GM18517 (cell line): Measurements from ENCODE around the gene GZMB.
"Not testable (repeated sequence)": the region's sequence is repeated elsewhere in the genome, so short reads cannot be mapped to it uniquely, and the experiment has no call there.

ENCODE experiments used
- ATAC-seq: cut with Tn5 transposase; IDR thresholded peaks from one replicate; pipeline ENCODE4 v1.9.1; 2021; ENCODE audit warnings: mild to moderate bottlenecking, moderate library complexity; ENCODE audit not compliant: unreplicated experiment

GZMB gene, protein sequence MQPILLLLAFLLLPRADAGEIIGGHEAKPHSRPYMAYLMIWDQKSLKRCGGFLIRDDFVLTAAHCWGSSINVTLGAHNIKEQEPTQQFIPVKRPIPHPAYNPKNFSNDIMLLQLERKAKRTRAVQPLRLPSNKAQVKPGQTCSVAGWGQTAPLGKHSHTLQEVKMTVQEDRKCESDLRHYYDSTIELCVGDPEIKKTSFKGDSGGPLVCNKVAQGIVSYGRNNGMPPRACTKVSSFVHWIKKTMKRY

DNA sequence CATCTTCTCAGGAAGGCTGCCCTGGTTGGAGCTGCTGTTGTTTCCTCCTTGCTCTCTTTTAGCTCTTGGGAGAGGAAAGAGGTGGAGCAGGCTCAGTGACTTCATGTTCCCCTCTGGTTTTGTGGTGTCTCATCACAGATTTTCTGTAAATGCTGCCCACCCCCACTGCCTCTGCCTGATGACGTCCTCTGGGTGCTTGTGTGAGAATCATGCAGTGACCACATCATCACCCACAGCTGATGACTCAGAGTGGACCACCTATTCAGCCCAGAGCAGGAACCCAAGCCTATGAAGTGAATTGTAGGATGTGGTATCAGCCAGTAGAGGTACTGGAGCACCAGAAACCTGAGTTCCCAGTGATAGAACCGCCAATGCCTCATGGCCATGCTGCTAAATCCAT, at the start of gene GZMB:
Gene GZMB, minus strand, starts transcription at position 33 of the 400 bp plus-strand sequence. Its CDS starts 30 bp downstream, at position 3.
- ATAC-seq = no peak

DNA sequence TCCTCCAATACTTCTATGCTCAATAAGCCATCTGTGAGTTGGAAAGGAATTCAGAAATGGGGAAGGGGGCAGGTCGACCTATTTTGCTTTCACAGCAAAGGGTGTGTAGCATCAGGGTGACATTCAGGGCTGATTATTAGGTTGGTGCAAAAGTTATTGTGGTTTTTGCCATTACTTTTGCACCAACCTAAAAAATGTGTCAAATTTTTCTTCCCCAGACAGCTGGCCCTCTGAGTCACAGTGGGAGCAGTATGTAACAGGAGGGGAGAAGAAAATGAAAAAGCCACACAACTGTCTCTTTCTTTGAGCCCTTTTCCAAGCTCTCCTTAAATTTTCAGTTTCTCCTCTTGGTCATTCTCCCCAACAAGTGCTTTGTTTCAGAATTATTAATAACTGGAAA, 47.1 kb upstream of the GZMB start:
- ATAC-seq = no peak

DNA sequence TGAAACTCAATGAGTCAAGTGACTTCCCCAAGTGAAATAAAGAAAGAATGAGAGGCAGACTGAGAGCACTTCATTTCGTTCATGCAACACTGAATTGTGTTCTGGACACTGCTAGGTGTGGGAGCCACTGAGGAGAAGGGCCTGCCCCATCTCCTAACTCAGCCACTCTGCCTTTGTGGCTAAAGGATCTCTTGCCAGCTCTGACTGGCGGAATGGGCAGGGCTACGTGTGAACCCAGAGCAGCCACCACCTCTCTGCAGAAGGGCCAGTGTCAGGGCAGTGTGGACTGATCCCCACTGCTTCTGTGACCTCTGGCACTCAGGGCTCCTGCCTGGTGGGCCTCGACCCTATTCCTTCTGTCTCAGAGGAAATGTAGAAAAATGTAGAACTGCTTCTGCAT, 46.5 kb upstream of the GZMB start:
- ATAC-seq = no peak

DNA sequence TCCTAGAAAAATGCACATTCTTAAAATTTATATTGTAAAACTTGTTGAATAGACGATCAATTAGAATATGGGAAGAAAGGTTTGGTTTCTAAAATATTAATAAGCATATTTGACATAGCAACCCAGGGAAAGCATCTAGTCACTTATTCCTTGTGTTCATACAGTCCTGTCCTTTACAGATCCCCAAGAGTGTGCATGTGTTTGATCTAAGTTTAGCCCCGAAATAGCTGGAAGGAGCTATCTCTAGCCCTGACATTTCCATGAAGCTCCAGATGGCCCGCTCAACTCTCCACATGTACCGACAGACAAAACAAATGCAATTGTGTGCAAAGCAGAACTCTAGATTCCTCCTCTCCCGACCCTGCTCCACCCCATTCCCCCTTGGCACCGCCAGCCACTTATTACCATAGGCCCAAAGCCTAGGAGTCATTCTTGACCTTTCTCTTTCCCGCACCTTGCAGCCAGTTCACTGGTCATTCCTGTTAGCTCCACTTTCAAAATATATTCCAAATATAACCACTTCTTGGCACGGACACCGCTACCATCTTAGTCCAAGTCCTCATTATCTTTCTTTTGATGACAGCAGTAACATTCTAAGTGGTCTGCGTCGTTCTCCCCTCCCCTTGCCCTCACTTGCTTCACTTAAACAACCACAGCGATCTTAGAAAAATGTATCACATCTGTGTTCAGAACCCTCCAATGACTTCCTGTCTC, 45.4 kb upstream of the GZMB start:
- ATAC-seq = peak; percentile 4

DNA sequence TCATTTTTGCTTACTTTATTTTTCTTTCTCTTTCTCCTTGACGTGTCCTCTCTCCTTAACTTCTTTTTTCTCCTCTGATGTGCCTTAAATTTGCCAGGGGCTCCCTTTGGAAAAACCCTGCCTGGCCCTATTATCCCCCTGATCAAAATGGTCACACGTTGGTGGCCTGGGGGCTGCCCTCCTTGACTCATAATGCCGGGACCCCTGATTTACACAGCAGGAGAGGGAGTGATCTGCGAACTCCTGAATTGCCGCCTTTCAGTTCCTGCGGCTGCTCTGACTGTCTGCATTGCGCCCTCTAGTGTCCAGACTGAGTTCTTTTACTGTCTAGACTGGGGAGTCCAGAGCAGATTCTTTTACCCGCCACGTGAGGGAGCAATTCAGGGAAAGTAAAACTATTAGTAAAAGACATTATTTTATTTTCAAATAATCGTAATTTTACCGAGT, 44.8 kb upstream of the GZMB start:
- peak; percentile 82 for ATAC-seq

DNA sequence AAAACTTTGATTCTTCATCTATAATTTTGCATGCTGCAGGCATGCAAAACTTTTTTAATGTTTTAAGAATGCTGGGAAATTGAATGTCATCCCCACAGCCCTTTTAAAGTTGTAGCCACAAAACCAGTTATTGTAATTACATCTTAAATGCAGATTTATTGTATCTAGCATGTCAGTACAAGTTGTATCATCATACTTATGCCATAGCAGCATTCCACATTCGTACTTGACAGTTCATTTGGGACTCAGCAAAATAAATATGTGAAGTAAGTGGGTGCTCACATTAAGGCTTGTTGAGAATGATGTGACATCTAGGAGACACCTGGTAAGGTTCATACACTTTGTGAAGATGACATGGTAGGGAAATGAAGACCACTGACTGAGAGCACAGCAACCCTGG, 44.0 kb upstream of the GZMB start:
- ATAC-seq = no peak

DNA sequence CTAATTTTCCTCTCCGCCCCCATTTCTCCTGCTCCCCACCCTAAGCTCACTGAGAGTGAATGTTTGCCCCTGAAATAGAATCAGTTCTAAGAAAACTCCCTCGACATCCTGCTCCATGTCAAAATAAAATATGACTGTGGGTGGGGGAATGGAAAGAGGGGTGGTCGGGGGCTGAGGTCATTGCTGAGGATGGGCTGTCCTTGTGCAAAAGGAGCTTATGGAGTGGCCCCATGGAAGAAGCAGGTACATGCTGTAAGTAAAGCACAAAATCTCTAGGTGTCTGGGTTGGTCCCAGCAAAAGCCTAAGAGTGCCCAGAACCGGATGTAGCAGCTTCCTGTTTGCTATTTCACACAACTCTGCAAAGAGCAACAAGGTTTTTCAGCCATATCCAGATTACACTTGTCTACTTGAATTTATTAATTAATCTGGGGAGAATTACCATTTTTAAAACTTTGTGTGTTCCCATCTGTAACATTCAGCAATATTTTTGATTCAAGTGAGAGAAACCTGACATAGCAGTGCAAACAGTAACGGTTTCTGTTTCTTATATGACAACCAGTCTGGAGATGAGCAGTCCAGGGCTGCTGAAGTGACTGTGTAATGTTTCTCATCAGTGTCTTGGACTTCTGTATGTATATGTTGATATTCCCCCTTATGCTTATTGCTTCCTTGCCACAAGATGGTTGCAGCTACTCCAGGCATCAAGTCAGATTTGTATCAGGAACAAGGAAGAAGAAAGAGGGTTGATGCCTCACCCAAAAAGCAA, 40.4 kb upstream of the GZMB start:
- ATAC-seq = peak; percentile 59

DNA sequence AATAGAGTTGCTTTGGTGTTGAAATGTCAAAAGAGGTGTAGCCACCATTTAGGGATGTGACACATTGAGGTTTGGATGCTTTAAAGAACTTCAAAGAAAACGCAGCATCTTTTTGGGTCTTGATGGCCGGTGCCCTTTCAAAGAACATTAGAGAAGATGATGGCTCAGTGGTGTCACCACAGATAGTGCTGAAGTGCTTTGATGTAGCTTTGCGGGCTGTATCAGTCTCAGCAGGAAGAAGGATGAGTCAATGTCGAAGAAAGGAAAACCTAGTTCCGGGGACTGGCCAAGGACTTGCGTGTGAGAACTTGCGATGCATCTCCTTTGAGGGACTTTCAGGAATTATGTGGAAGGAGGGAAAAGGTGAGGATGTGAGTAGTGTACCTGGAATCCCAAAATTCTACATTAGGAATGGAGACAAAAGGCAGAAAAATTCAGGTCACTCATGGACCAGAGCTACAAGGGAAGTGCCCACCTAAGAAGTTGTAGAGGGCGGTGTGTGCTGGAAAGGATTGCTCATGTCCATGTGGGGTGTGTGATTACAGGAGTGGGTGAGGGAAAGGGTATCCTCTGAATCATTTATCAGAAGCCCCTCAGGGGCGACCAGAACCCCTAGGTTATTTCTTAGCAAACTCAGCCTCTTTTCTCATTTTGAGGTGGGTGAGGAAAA, 39.7 kb upstream of the GZMB start:
- ATAC-seq = peak; percentile 47

DNA sequence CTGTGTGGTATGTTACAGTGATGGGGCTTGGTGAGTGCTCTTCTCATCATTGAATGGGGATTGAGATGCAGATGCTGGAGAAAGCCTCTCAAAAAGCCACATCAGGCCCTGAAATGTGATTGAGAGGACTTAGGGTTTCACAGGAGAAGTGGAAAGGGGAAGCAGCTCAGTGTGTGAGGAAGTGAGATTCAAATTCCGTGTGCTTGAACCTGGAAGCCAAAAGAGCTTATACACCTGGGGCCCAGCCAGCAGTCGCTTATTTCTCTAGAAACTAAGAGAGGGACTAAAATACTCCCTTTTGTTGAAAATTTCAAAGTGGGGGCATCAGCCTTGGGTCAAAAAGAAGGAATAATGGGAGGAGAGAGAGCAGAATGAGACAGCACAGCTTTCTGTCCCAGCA, 39.1 kb upstream of the GZMB start:
- peak; percentile 60 for ATAC-seq

DNA sequence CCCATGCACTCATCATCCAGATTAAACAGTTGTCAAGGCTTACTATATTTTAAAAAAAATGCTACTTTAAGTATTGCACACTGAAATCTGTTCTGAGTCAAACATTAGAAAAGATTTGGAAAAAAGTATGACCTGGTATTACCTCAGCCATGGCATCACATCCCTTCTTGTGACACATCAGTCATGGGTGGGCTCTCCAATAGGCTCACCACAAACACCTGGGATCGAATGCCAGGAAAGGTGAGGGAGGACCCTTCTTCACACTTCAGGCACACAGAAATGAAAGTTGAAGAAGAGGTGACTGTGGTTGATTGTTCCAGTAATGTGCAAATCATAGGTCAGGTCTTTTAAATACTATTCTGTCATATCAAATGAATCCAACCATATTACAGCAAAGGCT, 36.6 kb upstream of the GZMB start:
- no peak for ATAC-seq

DNA sequence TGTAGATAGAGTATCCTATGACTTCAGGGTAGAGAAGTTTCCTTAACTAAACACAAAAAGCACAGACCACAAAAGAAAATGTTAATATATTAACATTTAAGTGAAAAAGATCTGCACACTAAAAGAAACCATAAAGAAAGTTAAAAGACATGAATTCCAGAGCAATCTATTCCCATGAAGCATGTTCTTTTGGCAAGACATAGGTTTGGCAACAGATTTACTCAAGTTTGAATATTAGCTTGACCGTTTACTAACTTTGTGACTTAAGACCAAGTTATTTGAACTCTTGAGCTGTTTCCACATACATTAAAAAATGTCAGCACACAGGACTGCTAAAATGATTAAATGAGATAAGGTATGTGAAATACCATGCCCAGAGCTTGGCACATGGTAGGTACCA, 35.7 kb upstream of the GZMB start:
- ATAC-seq = no peak

DNA sequence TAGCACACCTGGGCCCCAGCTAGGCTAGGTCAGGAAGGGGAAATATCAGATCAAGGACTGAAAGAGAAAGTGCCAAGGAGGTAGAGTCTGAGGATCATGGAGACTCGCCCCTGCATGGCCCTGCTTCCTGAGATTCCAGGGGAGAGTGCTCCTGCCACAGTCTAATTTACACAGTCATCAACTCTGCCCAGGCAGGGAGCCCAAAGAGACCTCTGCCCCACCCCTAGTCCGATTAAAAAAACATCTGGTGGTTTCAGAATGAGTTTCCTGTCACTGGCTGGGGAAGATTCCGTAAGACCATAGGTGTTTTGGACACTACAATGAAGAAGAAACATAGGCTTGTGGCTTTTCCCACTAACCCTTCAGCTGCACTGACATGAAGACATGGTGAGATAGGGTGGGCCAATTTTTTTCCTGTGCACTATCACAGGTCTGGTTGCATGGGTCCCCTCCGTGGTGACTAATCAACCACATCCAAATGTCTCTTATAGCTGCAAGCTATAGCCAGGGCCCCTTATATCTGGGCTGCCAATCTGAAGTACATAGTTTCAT, 31.5 kb upstream of the GZMB start:
- peak; percentile 96 for ATAC-seq

DNA sequence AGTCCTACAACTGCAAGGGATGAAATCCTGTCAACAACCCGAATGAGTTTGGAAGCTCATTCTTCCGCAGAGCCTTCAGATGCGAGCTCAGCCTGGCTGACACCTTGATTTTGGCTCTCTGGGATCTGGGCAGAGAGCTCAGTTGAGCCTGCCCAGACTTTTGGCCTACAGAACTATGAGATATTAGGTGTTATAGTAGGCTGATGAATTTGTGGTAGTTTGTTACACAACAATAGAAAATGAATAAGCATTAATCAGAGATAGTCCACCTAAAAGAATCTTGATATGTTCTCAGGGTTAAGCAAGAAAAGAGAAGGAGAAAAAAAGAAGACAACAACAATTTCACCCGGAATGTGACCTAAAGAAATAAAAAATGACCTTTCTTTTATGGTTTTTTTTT, 30.4 kb upstream of the GZMB start:
- ATAC-seq = no peak

DNA sequence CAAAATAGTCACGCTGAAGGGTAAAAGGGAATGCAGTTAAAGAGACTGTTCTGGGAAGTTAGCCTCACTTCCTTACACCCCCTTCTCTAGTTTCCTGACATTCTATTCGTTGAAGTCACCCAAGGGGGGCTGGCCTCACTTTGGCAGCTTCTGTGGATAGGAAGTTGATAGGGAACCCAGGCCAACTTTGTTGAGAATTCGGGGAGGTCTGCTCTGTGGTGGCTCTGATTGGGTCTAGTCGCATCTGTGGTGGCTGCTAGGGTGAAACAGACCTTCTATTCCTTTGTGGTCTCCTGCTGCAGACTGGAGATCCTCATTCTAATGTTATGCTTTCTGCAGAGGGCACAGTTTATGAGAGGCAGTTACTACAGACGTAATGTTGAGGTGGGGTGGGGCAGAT, 28.8 kb upstream of the GZMB start:
- ATAC-seq = no peak

DNA sequence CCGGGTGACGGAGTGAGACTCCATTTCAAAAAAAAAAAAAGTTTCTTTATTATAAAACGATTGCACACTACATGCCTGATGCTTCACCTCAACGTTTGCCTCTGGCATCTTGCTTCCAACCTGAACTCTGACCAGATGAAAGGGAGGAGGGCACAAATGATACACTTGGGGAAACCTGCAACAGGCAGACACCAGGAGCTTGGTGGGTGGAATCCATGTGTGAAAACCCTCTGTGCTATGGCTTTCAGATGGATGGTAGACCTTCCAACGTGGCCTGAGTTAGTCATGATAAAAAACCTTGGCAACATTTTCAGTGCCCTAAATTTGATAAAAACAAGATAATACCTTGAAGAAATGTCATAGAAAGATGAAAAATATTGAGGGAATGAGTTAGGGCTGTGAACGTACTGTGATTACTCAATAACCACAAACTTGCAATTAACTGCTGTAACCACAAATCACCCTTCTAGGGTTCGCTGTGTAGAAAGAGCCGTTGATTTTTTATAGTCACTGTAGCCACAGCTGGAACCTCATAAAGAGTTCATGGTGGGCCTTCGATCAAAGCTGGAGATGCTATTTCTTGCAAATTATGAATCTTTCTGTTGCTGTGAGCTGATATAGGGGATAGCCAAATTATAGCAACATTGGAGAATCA, 26.1 kb upstream of the GZMB start:
- no peak for ATAC-seq

DNA sequence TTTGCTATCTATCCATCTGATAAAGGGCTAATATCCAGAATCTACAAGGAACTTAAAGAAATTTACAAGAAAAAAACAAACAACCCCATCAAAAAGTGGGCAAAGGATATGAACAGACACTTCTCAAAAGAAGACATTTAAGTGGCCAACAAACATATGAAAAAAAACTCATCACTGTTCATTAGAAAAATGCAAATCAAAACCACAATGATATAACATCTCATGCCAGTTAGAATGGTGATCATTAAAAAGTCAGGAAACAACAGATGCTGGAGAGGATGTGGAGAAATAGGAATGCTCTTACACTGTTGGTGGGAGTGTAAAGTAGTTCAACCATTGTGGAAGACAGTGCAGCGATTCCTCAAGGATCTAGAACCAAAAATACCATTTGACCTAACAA, 14.4 kb upstream of the GZMB start:
- not testable (repeated sequence) for ATAC-seq

DNA sequence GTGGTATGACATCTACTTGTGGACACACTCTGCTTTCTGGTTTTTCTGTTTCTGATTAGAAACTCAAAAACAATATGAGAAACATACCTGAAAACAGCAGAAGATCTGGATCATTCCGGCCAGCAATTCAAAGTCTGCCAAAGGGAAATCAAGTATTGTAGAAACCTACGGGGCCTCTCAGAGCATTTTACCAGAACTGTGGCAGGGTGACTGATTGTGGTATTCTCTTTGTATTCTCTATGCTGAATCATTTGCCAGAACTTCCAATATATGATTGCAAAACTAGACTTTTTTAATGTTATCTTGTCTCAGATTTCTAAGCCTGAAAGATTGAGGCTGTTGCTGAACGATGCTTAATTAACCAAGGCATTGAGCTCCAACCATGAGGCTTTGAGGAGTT, 5.9 kb upstream of the GZMB start:
- no peak for ATAC-seq

DNA sequence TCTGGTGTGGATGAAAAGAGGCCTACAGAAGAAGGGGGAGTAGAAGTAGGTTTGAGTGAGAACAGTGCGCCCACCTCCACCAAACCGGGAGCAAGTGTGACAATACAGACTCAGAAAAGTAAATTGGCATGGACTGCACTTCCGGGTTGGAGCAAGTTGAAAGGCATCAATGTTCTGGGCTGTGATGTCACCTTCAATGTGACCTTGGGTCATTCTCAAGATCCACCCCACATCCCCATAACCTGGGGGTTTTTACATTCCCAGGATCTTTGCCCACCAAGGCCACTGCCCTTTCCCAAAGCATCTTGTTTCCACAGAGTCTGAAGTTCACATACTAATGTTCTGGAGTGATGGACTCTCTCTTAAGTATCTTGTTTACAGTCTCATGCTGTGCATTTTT, 5.3 kb upstream of the GZMB start:
- ATAC-seq = no peak

DNA sequence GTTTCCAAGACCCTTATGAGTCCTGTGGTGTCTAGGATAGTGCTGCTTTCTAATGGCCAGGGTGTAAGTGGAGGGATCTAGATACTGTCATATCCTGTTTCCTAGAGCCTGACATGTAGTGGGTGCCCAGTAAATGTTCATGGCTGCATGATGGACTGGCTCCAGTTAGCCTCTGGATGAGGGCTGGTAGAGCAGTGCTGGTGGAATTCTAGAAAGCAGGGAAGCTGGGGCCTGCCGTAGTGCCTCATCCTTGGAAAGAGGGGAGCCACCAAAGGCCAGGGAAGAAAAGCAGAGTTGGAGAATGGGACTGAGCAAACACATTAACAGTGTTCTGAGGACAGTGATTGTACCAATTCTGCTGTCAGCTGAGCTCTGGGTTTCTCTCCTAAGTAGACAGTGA, 637 bp downstream of the GZMB start:
- no peak for ATAC-seq

DNA sequence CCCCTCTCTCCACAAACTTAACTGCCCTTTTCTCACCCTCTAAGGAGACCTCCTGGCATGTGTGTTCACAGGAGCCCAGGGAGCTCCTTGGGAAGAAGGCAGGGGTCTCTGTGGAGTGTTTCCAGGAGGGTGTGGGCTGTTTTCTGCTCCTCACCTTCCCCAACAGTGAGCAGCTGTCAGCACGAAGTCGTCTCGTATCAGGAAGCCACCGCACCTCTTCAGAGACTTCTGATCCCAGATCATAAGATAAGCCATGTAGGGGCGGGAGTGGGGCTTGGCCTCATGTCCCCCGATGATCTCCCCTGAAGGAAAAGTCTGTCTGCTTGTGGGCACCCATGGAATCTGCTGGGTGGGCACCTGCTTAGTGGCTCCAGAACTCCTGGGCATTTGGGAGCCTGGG, 1.2 kb downstream of the GZMB start:
- ATAC-seq = no peak

DNA sequence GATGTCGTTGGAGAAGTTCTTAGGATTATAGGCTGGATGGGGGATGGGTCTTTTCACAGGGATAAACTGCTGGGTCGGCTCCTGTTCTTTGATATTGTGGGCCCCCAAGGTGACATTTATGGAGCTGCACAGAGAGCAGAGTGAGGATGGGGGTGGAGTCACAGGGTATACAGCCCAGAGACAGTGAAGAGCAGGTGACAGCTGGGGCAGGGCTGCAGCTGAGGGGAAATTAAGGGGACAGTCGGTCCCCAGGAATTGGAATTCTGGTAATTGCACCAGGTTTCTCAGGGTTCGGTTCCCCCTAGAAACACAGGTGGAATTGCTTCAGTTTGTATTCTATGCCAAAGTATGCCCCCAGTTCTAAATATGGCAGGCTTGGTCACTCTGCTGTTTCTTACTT, 1.7 kb downstream of the GZMB start:
- no peak for ATAC-seq
